SU-DHL-6 (cell line): ENCODE data around the gene SCCPDH.
A peak's percentile ranks its signal among the peaks of the same experiment; 100 is the strongest.

Source experiments
- H2AFZ ChIP-seq: fragments of 200-600 bp; sonication (generic); 2 replicates; pipeline ENCODE4 v1.6.1; 2014; ENCODE audit warnings: low read depth, mild to moderate bottlenecking, moderate library complexity, mixed read lengths, antibody characterized with exemption, low read length; ENCODE audit not compliant: severe bottlenecking
- H3F3A ChIP-seq: fragments of 200-600 bp; shearing (Covaris generic); 2 replicates; pipeline ENCODE4 v1.6.0; 2016; ENCODE audit warnings: antibody characterized with exemption, mild to moderate bottlenecking; ENCODE audit not compliant: insufficient read depth
- H3K27ac ChIP-seq: fragments of 200-600 bp; sonication (generic); 2 replicates; pipeline ENCODE4 v1.5.1; 2016; ENCODE audit warnings: low read depth, mild to moderate bottlenecking, low read length, moderate library complexity, mixed read lengths
- H3K27me3 ChIP-seq: fragments of 200-600 bp; sonication (generic), shearing (Covaris generic); 2 replicates; pipeline ENCODE4 v1.6.0; 2014; ENCODE audit warnings: mild to moderate bottlenecking, low read length
- H3K36me3 ChIP-seq: fragments of 200-600 bp; sonication (generic); 2 replicates; pipeline ENCODE4 v1.6.1; 2014; ENCODE audit warnings: mild to moderate bottlenecking, low read length, mixed read lengths
- H3K4me2 ChIP-seq: fragments of 300-600, 200-600 bp; shearing (Covaris generic), sonication (generic); 2 replicates; pipeline ENCODE4 v1.6.0; 2014; ENCODE audit warnings: low read length, low read depth, mild to moderate bottlenecking; ENCODE audit not compliant: poor library complexity, severe bottlenecking
- H3K4me3 ChIP-seq: fragments of 200-600 bp; sonication (generic); 2 replicates; pipeline ENCODE4 v1.5.1; 2014; ENCODE audit warnings: antibody characterized with exemption, low read length, mild to moderate bottlenecking, mixed read lengths; ENCODE audit not compliant: insufficient read depth, poor library complexity, severe bottlenecking
- H3K79me2 ChIP-seq: fragments of 200-600 bp; sonication (generic); 2 replicates; pipeline ENCODE4 v1.6.1; 2014; ENCODE audit warnings: mild to moderate bottlenecking, low read length, moderate library complexity; ENCODE audit not compliant: insufficient read depth
- H3K9ac ChIP-seq: fragments of 200-600 bp; sonication (generic); 2 replicates; pipeline ENCODE4 v1.7.0; 2014; ENCODE audit warnings: mild to moderate bottlenecking, low read length
- H3K9me2 ChIP-seq: fragments of 200-600 bp; sonication (generic); replicated peaks from 2 replicates; pipeline ENCODE4 v1.6.1; 2014; ENCODE audit warnings: low read length; ENCODE audit not compliant: insufficient read depth
- H3K9me3 ChIP-seq: fragments of 200-600 bp; sonication (generic); 2 replicates; pipeline ENCODE4 v1.6.1; 2014; ENCODE audit warnings: low read length, mixed read lengths; ENCODE audit not compliant: insufficient read depth
- H4K20me1 ChIP-seq: fragments of 200-600 bp; sonication (generic); 2 replicates; pipeline ENCODE4 v1.6.1; 2014; ENCODE audit warnings: low read depth, mild to moderate bottlenecking, antibody characterized with exemption, low read length, moderate library complexity, mixed read lengths
- CTCF ChIP-seq: fragments of 200-600 bp; sonication (generic); IDR thresholded peaks from one replicate; pipeline ENCODE4 v1.5.1; 2017; ENCODE audit warnings: antibody characterized with exemption, mild to moderate bottlenecking, low read length, moderate library complexity; ENCODE audit not compliant: insufficient read depth, poor library complexity, severe bottlenecking
- EZH2phosphoT487 ChIP-seq: fragments of 200-600 bp; sonication (generic), shearing (Covaris generic); conservative IDR thresholded peaks from 2 replicates; pipeline ENCODE4 v1.6.1; 2018; ENCODE audit warnings: mild to moderate bottlenecking, antibody characterized with exemption, low read length, moderate library complexity, mixed read lengths

Gene SCCPDH

GRCh38 chr1:246724016-246724730 lies at the start of gene SCCPDH:
Gene SCCPDH, plus strand, starts transcription at chr1:246724409. Its CDS starts 14 bp downstream, at chr1:246724423.
- H3K79me2 ChIP-seq: no peaks in the 10 kb centered on the region
- no peak within 1 kb of the TSS for H3K27ac ChIP-seq
- H2AFZ ChIP-seq: peak within 1 kb of the TSS; percentile 98
- no peaks in the 10 kb centered on the region for H3K27me3 ChIP-seq
- 0 out of 2 replicates have a peak, but pooled peaks cover 3% of the 10 kb centered on the region for H3K9me3 ChIP-seq
- peak within 1 kb of the TSS; percentile 63 for H3K9ac ChIP-seq
- peak within 1 kb of the TSS; percentile 62 for H3K4me2 ChIP-seq
- peak within 1 kb of the TSS; percentile 66 for H3K4me3 ChIP-seq
- TF ChIP-seq CTCF: no peak
- no peak for TF ChIP-seq EZH2phosphoT487
- no peaks in the 10 kb centered on the region for H3K9me2 ChIP-seq
- 0 out of 2 replicates have a peak, but pooled peaks cover 3% of the 10 kb centered on the region for H3K36me3 ChIP-seq
- H3F3A ChIP-seq: peaks cover 3% of the 10 kb centered on the region; the same call in 1 of the 2 replicates
- no peaks in the 10 kb centered on the region for H4K20me1 ChIP-seq

- TF ChIP-seq EZH2phosphoT487 (no peak), CTCF (no peak)
- H3K36me3 ChIP-seq: no peaks in the 10 kb centered on the region
- no peaks in the 10 kb centered on the region for H3K79me2 ChIP-seq
- H3K27ac ChIP-seq: no peak overlapping the region
- no peaks in the 10 kb centered on the region for H3K27me3 ChIP-seq
- H3K9me2 ChIP-seq: no peaks in the 10 kb centered on the region
- H2AFZ ChIP-seq: no peak overlapping the region
- no peak overlapping the region for H3K4me2 ChIP-seq
- H3K9ac ChIP-seq: no peak overlapping the region
- H3K4me3 ChIP-seq: no peak overlapping the region
- no peaks in the 10 kb centered on the region for H3F3A ChIP-seq
- H4K20me1 ChIP-seq: no peaks in the 10 kb centered on the region
- H3K9me3 ChIP-seq: no peaks in the 10 kb centered on the region
These were observed 46.4 kb upstream of the SCCPDH start for GRCh38 chr1:246677842-246678241.

GRCh38 chr1:246678816-246679793 lies 45.1 kb upstream of the SCCPDH start:
- Histone ChIP-seq H3K36me3 (no peaks in the 10 kb centered on the region), H3K79me2 (no peaks in the 10 kb centered on the region), H2AFZ (no peak overlapping the region), H3K9me2 (no peaks in the 10 kb centered on the region), H4K20me1 (no peaks in the 10 kb centered on the region), H3K9me3 (no peaks in the 10 kb centered on the region), H3K27me3 (no peaks in the 10 kb centered on the region), H3K9ac (no peak overlapping the region), H3K27ac (no peak overlapping the region), H3K4me3 (no peak overlapping the region), H3K4me2 (no peak overlapping the region), H3F3A (no peaks in the 10 kb centered on the region)
- TF ChIP-seq EZH2phosphoT487 (no peak), CTCF (no peak)
